ENCODE data around the gene FUCA1. TPM values are rescaled to one million over a fixed set of nuclear protein-coding genes. Genes with fewer than 3 reads are reported as not detected.

FUCA1 gene
- total RNA-seq, 4 donors from 2014 or later, result 20.3 to 44.4 (median 23.5) TPM

DNA sequence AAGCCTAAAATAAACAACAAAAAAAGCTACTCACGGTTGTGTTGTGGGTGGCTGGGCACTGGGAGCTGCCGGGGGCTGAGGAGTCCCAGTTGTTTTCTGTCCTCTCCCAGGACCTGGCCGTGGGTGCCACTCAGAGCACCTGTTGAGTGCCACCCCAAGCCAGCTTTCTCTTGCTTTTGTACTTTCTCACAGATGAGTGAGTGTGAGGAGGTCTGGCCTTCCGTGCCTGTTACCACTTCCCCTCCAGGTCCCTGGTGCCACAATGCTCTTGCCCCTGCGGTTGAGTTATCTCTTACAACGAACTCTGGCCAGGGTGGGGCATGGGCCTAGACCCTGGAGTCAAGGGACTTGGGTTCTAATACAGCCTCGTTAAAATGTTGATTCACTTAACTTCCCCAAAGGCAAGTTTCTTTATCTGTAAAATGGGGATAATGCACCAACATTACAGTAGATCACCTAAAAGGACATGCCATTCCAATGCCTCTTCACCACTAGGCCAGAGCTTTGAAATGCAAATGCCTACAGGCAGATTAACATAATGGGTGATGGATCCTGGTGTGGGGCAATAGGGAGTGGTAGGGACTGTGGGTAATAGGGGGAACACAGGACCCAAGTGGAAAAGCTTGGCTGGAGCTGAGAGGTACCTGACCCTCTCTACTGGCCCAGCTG is 45.3 kb upstream of the FUCA1 start, which contains the start of gene CNR2:
CNR2 (minus strand) TSS at position 151 of the 669 bp plus-strand sequence. CDS start 37,745 bp downstream, outside the sequence.
- Histone ChIP-seq H3K4me1 (no peaks in the 10 kb centered on the region), H3K4me3 (no peak within 1 kb of the TSS), H3K27ac (no peak within 1 kb of the TSS), H3K9me3 (no peaks in the 10 kb centered on the region), H3K36me3 (no peaks in the 10 kb centered on the region), H3K27me3 (peaks cover 26% of the 10 kb centered on the region)
- no peak for ATAC-seq
- WGBS, 2 donors (ENCODE audit: low coverage in 1 of 2), result 59 to 68% methylated on average over 3 to 7 of the region's 7 CpGs
- TF ChIP-seq CTCF (IDR thresholded peaks at IDR 0.05) (no peak), POLR2A (IDR thresholded peaks at IDR 0.05) (no peak), EP300 (IDR thresholded peaks at IDR 0.05) (no peak), POLR2AphosphoS5 (IDR thresholded peaks at IDR 0.05) (no peak)

DNA sequence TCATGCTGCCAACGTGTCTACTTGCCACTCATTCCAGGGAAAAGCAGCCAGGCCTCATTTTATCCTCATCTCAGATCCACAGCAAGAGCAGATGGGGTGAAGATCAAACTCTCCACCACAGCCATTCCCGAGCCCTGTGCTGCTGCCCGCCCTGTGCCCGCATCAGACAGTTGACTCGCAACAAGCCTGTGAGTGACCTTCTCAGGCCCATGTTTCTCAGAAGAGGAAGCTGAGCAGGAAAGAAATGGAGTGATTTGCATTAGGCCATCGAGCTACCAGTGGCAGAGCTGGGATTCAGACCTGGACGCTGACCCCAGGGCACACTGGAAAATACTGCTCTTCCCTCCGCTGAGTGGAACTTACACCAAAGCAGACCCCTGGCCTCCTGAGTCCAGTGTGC is 43.8 kb upstream of the FUCA1 start:
- 78 to 96% methylated on average over 4 of the region's 8 CpGs for WGBS, 2 donors (ENCODE audit: low coverage in 1 of 2)
- no peaks in the 10 kb centered on the region for H3K36me3 ChIP-seq
- ATAC-seq, result no peak
- peaks cover 31% of the 10 kb centered on the region for H3K27me3 ChIP-seq
- no peaks in the 10 kb centered on the region for H3K9me3 ChIP-seq
- H3K4me3 ChIP-seq, result no peak overlapping the region
- no peaks in the 10 kb centered on the region for H3K4me1 ChIP-seq
- no peak overlapping the region for H3K27ac ChIP-seq
- TF ChIP-seq EP300 (IDR thresholded peaks at IDR 0.05) (no peak), POLR2AphosphoS5 (IDR thresholded peaks at IDR 0.05) (no peak), POLR2A (IDR thresholded peaks at IDR 0.05) (no peak), CTCF (IDR thresholded peaks at IDR 0.05) (no peak)

DNA sequence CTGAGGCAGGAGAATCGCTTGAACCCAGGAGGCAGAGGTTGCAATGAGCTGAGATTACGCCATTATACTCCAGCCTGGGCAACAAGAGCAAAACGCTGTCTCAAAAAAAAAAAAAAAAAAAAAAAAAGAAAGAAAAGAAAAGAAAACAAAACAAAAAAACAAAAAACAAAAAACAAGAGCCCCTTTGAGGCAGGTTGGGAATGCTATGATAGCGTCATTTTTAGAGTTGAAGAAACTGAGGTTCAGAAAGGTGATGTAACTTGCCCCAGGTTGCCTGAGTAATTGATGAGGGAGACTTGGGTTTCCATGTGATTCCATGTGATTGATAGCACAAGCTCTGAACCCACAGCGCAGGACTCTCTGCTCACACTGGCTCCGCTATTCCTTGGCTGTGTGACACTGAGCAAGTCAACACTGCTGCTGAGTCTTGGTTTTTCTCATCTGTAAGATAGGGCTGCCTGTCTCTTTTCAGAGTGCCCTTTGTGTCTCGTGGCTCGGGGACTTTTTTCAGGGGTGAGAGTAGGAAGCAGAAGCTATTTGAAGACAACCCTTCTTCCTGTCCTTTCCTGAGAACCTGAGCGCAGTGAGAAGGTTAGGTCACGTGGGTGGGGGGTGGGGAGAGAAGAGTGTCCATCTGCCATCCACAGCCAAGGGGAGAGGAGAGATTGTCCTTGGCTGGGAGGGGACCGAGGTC is 42.6 kb upstream of the FUCA1 start:
- 61 to 88% methylated on average over 4 to 5 of the region's 11 CpGs for WGBS, 2 donors (ENCODE audit: low coverage in 1 of 2)
- Histone ChIP-seq H3K9me3 (no peaks in the 10 kb centered on the region), H3K36me3 (no peaks in the 10 kb centered on the region), H3K27ac (no peak overlapping the region), H3K27me3 (peaks cover 32% of the 10 kb centered on the region), H3K4me3 (no peak overlapping the region), H3K4me1 (no peaks in the 10 kb centered on the region)
- no peak for TF ChIP-seq POLR2AphosphoS5 (IDR thresholded peaks at IDR 0.05)
- TF ChIP-seq POLR2A (IDR thresholded peaks at IDR 0.05), result no peak
- no peak for TF ChIP-seq CTCF (IDR thresholded peaks at IDR 0.05)
- no peak for TF ChIP-seq EP300 (IDR thresholded peaks at IDR 0.05)
- ATAC-seq, result no peak

- H3K9me3 ChIP-seq, result no peaks in the 10 kb centered on the region
- H3K4me1 ChIP-seq, result no peaks in the 10 kb centered on the region
- no peak overlapping the region for H3K27ac ChIP-seq
- no peak for TF ChIP-seq POLR2A (IDR thresholded peaks at IDR 0.05)
- TF ChIP-seq CTCF (IDR thresholded peaks at IDR 0.05), result no peak
- TF ChIP-seq EP300 (IDR thresholded peaks at IDR 0.05), result no peak
- TF ChIP-seq POLR2AphosphoS5 (IDR thresholded peaks at IDR 0.05), result no peak
- H3K4me3 ChIP-seq, result no peak overlapping the region
- WGBS, 2 donors (ENCODE audit: low coverage in 1 of 2), result 95% methylated on average over 4 of the region's 8 CpGs; no CpG with 5 or more reads in 1 of the 2 donors
- H3K36me3 ChIP-seq, result no peaks in the 10 kb centered on the region
- no peak for ATAC-seq
- H3K27me3 ChIP-seq, result peaks cover 36% of the 10 kb centered on the region
Observed at GRCh38 chr1:23910144-23910543, 42.1 kb upstream of the FUCA1 start.

GRCh38 chr1:23909412-23909811 is 41.3 kb upstream of the FUCA1 start:
- ATAC-seq, result no peak
- Histone ChIP-seq H3K36me3 (no peaks in the 10 kb centered on the region), H3K4me1 (no peaks in the 10 kb centered on the region), H3K27me3 (peaks cover 42% of the 10 kb centered on the region), H3K9me3 (no peaks in the 10 kb centered on the region), H3K4me3 (no peak overlapping the region), H3K27ac (no peak overlapping the region)
- WGBS, 2 donors (ENCODE audit: low coverage in 1 of 2), result 65 to 70% methylated on average over 4 to 8 of the region's 10 CpGs
- TF ChIP-seq CTCF (IDR thresholded peaks at IDR 0.05) (no peak), POLR2A (IDR thresholded peaks at IDR 0.05) (no peak), EP300 (IDR thresholded peaks at IDR 0.05) (no peak), POLR2AphosphoS5 (IDR thresholded peaks at IDR 0.05) (no peak)

All from gastroesophageal sphincter (tissue), 4 donors.